Neural crest cell (in vitro differentiated cells): ENCODE data around the gene FMNL1. TPM values are rescaled to one million over a fixed set of nuclear protein-coding genes. Genes with fewer than 3 reads are reported as not detected.

Source experiments
- DNase-seq: peaks from one replicate; pipeline ENCODE4 v3.0.0; 2021; ENCODE audit warnings: low read depth, mixed read lengths, low spot score
- H3K27ac Mint-ChIP-seq: one replicate; pipeline ENCODE4 v1.8.0; 2021; ENCODE audit warnings: mild to moderate bottlenecking, mixed read lengths; ENCODE audit not compliant: unreplicated experiment
- H3K27me3 Mint-ChIP-seq: 2 replicates; pipeline ENCODE4 v1.8.0; 2021; ENCODE audit warnings: low read depth, mild to moderate bottlenecking, mixed read lengths
- H3K36me3 Mint-ChIP-seq: 2 replicates; pipeline ENCODE4 v1.8.0; 2021; ENCODE audit warnings: low read depth, mild to moderate bottlenecking, mixed read lengths
- H3K4me1 Mint-ChIP-seq: 2 replicates; pipeline ENCODE4 v1.8.0; 2021; ENCODE audit warnings: mixed read lengths
- H3K4me3 Mint-ChIP-seq: one replicate; pipeline ENCODE4 v1.8.0; 2021; ENCODE audit warnings: mild to moderate bottlenecking, mixed read lengths
- H3K9me3 Mint-ChIP-seq: 2 replicates; pipeline ENCODE4 v1.8.0; 2021; ENCODE audit warnings: mixed read lengths
- total RNA-seq: library from RNA; stranded (reverse); gene quantifications from 2 replicates; pipeline ENCODE4 v1.2.1, GENCODE V29; 2021
- TF ChIP-seq, protein P1 (sequence below): fragments of 200-600 bp; sonication (generic); conservative IDR thresholded peaks from 2 replicates; pipeline ENCODE4 v1.5.0; 2021; ENCODE audit warnings: antibody characterized with exemption, mild to moderate bottlenecking

The FMNL1 gene
- total RNA-seq, 1 donor from 2014 or later = 1.2 TPM

GRCh38 chr17:45241328-45242028, 19.8 kb downstream of the FMNL1 start:
- TF ChIP-seq, protein P1, sequence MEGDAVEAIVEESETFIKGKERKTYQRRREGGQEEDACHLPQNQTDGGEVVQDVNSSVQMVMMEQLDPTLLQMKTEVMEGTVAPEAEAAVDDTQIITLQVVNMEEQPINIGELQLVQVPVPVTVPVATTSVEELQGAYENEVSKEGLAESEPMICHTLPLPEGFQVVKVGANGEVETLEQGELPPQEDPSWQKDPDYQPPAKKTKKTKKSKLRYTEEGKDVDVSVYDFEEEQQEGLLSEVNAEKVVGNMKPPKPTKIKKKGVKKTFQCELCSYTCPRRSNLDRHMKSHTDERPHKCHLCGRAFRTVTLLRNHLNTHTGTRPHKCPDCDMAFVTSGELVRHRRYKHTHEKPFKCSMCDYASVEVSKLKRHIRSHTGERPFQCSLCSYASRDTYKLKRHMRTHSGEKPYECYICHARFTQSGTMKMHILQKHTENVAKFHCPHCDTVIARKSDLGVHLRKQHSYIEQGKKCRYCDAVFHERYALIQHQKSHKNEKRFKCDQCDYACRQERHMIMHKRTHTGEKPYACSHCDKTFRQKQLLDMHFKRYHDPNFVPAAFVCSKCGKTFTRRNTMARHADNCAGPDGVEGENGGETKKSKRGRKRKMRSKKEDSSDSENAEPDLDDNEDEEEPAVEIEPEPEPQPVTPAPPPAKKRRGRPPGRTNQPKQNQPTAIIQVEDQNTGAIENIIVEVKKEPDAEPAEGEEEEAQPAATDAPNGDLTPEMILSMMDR = no peak
- Mint-ChIP-seq H3K27me3 (peaks cover 70% of the 10 kb centered on the region), H3K9me3 (no peaks in the 10 kb centered on the region), H3K4me1 (peaks cover 17% of the 10 kb centered on the region), H3K27ac (no peak overlapping the region), H3K36me3 (no peaks in the 10 kb centered on the region), H3K4me3 (peak overlapping the region; percentile 51)
- DNase-seq = no peak

GRCh38 chr17:45242029-45242414, 20.3 kb downstream of the FMNL1 start:
- Mint-ChIP-seq H3K36me3 (no peaks in the 10 kb centered on the region), H3K4me1 (peaks cover 22% of the 10 kb centered on the region), H3K27me3 (peaks cover 72% of the 10 kb centered on the region), H3K9me3 (no peaks in the 10 kb centered on the region), H3K4me3 (peak overlapping the region; percentile 67), H3K27ac (no peak overlapping the region)
- DNase-seq = no peak
- TF ChIP-seq, protein P1 = no peak

DNA sequence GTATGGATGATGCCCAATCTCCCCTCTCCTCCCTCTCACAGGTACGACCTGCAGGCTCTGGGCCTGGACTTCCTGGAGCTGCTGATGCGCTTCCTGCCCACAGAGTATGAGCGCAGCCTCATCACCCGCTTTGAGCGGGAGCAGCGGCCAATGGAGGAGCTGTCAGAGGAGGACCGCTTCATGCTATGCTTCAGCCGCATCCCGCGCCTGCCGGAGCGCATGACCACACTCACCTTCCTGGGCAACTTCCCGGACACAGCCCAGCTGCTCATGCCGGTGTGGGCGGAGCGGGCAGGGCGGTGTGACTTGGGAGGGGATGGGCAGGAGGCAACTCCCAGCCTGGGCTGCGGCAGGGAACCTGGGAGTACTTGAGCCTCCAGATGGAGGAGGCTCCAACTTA, 22.1 kb downstream of the FMNL1 start:
- Mint-ChIP-seq H3K9me3 (no peaks in the 10 kb centered on the region), H3K27me3 (peaks cover 64% of the 10 kb centered on the region), H3K4me3 (peak overlapping the region; percentile 31), H3K4me1 (peaks cover 23% of the 10 kb centered on the region), H3K27ac (no peak overlapping the region), H3K36me3 (no peaks in the 10 kb centered on the region)
- TF ChIP-seq, protein P1 = no peak
- DNase-seq = no peak

- DNase-seq = no peak
- TF ChIP-seq, protein P1 = no peak
- H3K4me3 Mint-ChIP-seq = peak overlapping the region; percentile 83
These were observed 23.3 kb downstream of the FMNL1 start for GRCh38 chr17:45244725-45245656.

GRCh38 chr17:45246338-45246737, 24.7 kb downstream of the FMNL1 start:
- Mint-ChIP-seq H3K27ac (no peak overlapping the region), H3K27me3 (peaks cover 43% of the 10 kb centered on the region)

More at GRCh38 chr17:45244725-45245656, 23.3 kb downstream of the FMNL1 start:
- no peak overlapping the region for H3K27ac Mint-ChIP-seq
- peaks cover 55% of the 10 kb centered on the region for H3K27me3 Mint-ChIP-seq
- H3K9me3 Mint-ChIP-seq = no peaks in the 10 kb centered on the region
- H3K4me1 Mint-ChIP-seq = peaks cover 23% of the 10 kb centered on the region
- H3K36me3 Mint-ChIP-seq = no peaks in the 10 kb centered on the region

More at GRCh38 chr17:45246338-45246737, 24.7 kb downstream of the FMNL1 start:
- Mint-ChIP-seq H3K36me3 (no peaks in the 10 kb centered on the region), H3K4me1 (peaks cover 23% of the 10 kb centered on the region), H3K9me3 (no peaks in the 10 kb centered on the region), H3K4me3 (peak overlapping the region; percentile 94)
- DNase-seq = no peak
- TF ChIP-seq, protein P1 = no peak
